Liver (tissue), 9 donors: ENCODE data around the gene RIC3. TPM values are rescaled to one million over a fixed set of nuclear protein-coding genes. Genes with fewer than 3 reads are reported as not detected.

ENCODE experiments used
- DNase-seq: peaks from one replicate; pipeline ENCODE4 v3.0.0-alpha.2; 2017; ENCODE audit warnings: low spot score
- H3K27ac ChIP-seq, 2 donors: one replicate each; pipeline ENCODE4 v1.7.0; 2013; ENCODE audit warnings: inconsistent platforms in 2 of 2, low read length in 2 of 2, control low read depth in 1 of 2, low read depth in 1 of 2, mild to moderate bottlenecking in 1 of 2
- H3K27me3 ChIP-seq, 4 donors: one replicate each; pipeline versions ENCODE4 v1.6.1 to v1.7.0; 2013; ENCODE audit warnings: low read length in 3 of 4, inconsistent platforms in 1 of 4, mild to moderate bottlenecking in 1 of 4, moderate library complexity in 1 of 4; ENCODE audit not compliant: control insufficient read depth in 4 of 4, insufficient read depth in 4 of 4
- H3K36me3 ChIP-seq, 4 donors: one replicate each; pipeline versions ENCODE4 v1.6.1 to v1.7.0; 2013; ENCODE audit warnings: low read length in 3 of 4, mild to moderate bottlenecking in 3 of 4, low read depth in 1 of 4, moderate library complexity in 1 of 4; ENCODE audit not compliant: control insufficient read depth in 4 of 4, insufficient read depth in 3 of 4
- H3K4me1 ChIP-seq, 4 donors: one replicate each; pipeline versions ENCODE4 v1.6.1 to v1.7.0; 2013; ENCODE audit warnings: low read length in 3 of 4, mild to moderate bottlenecking in 3 of 4, moderate library complexity in 1 of 4; ENCODE audit not compliant: control insufficient read depth in 4 of 4, insufficient read depth in 4 of 4
- H3K4me3 ChIP-seq, 3 donors: one replicate each; pipeline versions ENCODE4 v1.6.1 to v1.7.0; 2013; ENCODE audit warnings: low read length in 3 of 3, control low read depth in 1 of 3, low read depth in 1 of 3, mild to moderate bottlenecking in 1 of 3
- H3K9ac ChIP-seq, 2 donors: one replicate each; pipeline ENCODE4 v1.7.0; 2013; ENCODE audit warnings: low read length in 2 of 2, mild to moderate bottlenecking in 2 of 2, moderate library complexity in 2 of 2, control low read depth in 1 of 2, low read depth in 1 of 2
- H3K9me3 ChIP-seq, 4 donors: one replicate each; pipeline versions ENCODE4 v1.6.1 to v1.7.0; 2013; ENCODE audit warnings: low read length in 3 of 4; ENCODE audit not compliant: control insufficient read depth in 4 of 4
- ATF3 ChIP-seq: IDR thresholded peaks from 2 replicates; pipeline ENCODE4 v1.6.1; 2016; ENCODE audit warnings: antibody characterized with exemption
- CTCF ChIP-seq: fragments of 150-350 bp; IDR thresholded peaks from 2 replicates; pipeline ENCODE4 v1.5.1; 2017; ENCODE audit warnings: improper control_type of control experiment, low read depth, low read length; ENCODE audit not compliant: missing input control
- EGR1 ChIP-seq, 2 donors: IDR thresholded peaks; 2 replicates each; pipeline ENCODE4 v1.6.1; 2016 to 2018; ENCODE audit warnings: antibody characterized with exemption in 2 of 2, low read depth in 2 of 2
- FOXA1 ChIP-seq: IDR thresholded peaks from 2 replicates; pipeline ENCODE4 v1.6.1; 2016; ENCODE audit warnings: antibody characterized with exemption
- FOXA2 ChIP-seq: IDR thresholded peaks from 2 replicates; pipeline ENCODE4 v1.6.1; 2016; ENCODE audit warnings: antibody characterized with exemption
- GABPA ChIP-seq, 2 donors: IDR thresholded peaks in 1 of 2; conservative IDR thresholded peaks in 1 of 2; 2 replicates each; pipeline ENCODE4 v1.6.1; 2016; ENCODE audit warnings: antibody characterized with exemption in 2 of 2, mild to moderate bottlenecking in 1 of 2, moderate library complexity in 1 of 2
- HNF4A ChIP-seq, 2 donors: conservative IDR thresholded peaks; 2 replicates each; pipeline ENCODE4 v1.6.1; 2016; ENCODE audit warnings: antibody characterized with exemption in 2 of 2, mild to moderate bottlenecking in 2 of 2
- HNF4G ChIP-seq: IDR thresholded peaks from 2 replicates; pipeline ENCODE4 v1.6.1; 2016; ENCODE audit warnings: antibody characterized with exemption
- JUND ChIP-seq, 2 donors: IDR thresholded peaks; 2 replicates each; pipeline ENCODE4 v1.6.1; 2016; ENCODE audit warnings: antibody characterized with exemption in 2 of 2
- NR2F2 ChIP-seq: IDR thresholded peaks from 2 replicates; pipeline ENCODE4 v1.6.1; 2016; ENCODE audit warnings: antibody characterized with exemption
- RAD21 ChIP-seq, 2 donors: IDR thresholded peaks; 2 replicates each; pipeline ENCODE4 v1.6.1; 2016; ENCODE audit warnings: antibody characterized with exemption in 2 of 2, mild to moderate bottlenecking in 2 of 2
- RXRA ChIP-seq, 2 donors: IDR thresholded peaks; 2 replicates each; pipeline ENCODE4 v1.6.1; 2017 to 2018; ENCODE audit warnings: antibody characterized with exemption in 2 of 2, mild to moderate bottlenecking in 1 of 2
- SP1 ChIP-seq: IDR thresholded peaks from 2 replicates; pipeline ENCODE4 v1.6.1; 2018; ENCODE audit warnings: antibody characterized with exemption, mild to moderate bottlenecking
- TAF1 ChIP-seq: conservative IDR thresholded peaks from 2 replicates; pipeline ENCODE4 v1.6.1; 2016; ENCODE audit warnings: antibody characterized with exemption, mild to moderate bottlenecking
- YY1 ChIP-seq: IDR thresholded peaks from 2 replicates; pipeline ENCODE4 v1.6.1; 2016; ENCODE audit warnings: antibody characterized with exemption, mild to moderate bottlenecking
- WGBS: extraction: QIAGEN DNeasy Blood & Tissue Kit; methylation state at CpG from one replicate; pipeline ENCODE4 v1.1.7; 2013; 5-methylcytosine and 5-hydroxymethylcytosine counted together
- polyA plus RNA-seq, 2 donors: library from polyadenylated mRNA; stranded (reverse) in 1 of 2; unstranded in 1 of 2; fragments of 200-250 nt in 1 of 2; fragments of >200 nt in 1 of 2; fragmentation: Nextera tagmentation in 1 of 2; extraction: Ambion mirVana in 1 of 2; gene quantifications; one replicate each; pipeline versions ENCODE4 v1.2.1 to v1.2.3, GENCODE V29; 2013 to 2015
- total RNA-seq, 2 donors: library from RNA; depleted of rRNA; stranded (reverse); fragments of >200 nt; gene quantifications; one replicate each; pipeline ENCODE4 v1.2.3, GENCODE V29; 2014
- TF ChIP-seq, protein P1 (sequence below): IDR thresholded peaks from 2 replicates; pipeline ENCODE4 v1.6.1; 2016; ENCODE audit warnings: antibody characterized with exemption
- TF ChIP-seq, protein P2 (sequence below): IDR thresholded peaks from 2 replicates; pipeline ENCODE4 v1.6.1; 2016; ENCODE audit warnings: antibody characterized with exemption, mild to moderate bottlenecking
- TF ChIP-seq, protein P3 (sequence below): IDR thresholded peaks from 2 replicates; pipeline ENCODE4 v1.6.1; 2016; ENCODE audit warnings: antibody characterized with exemption
- donor health status: healthy.
- donor health status: healthy.
- donor health status: healthy.
- donor health status: healthy.
- donor health status: healthy.

The RIC3 gene
- total and polyA plus RNA-seq, 4 donors: 0.89 to 9.8 (median 4.5) TPM

GRCh38 chr11:8100158-8100557, 68.7 kb downstream of the RIC3 start:
- H3K4me1 ChIP-seq: no peaks in the 10 kb centered on the region
- DNase-seq: peak; percentile 23
- H3K9ac ChIP-seq: no peak overlapping the region
- H3K9me3 ChIP-seq: no peaks in the 10 kb centered on the region
- H3K36me3 ChIP-seq: no peaks in the 10 kb centered on the region
- TF ChIP-seq EGR1 (IDR thresholded peaks at IDR 0.05; ENCODE audit: low read depth in 2 of 2) (no peak), CTCF (no peak), ATF3 (no peak), RAD21 (IDR thresholded peaks at IDR 0.05) (no peak), FOXA1 (no peak), SP1 (no peak), HNF4A (conservative IDR thresholded peaks at IDR 0.05) (no peak), RXRA (IDR thresholded peaks at IDR 0.05) (no peak), FOXA2 (no peak), HNF4G (no peak), YY1 (no peak), NR2F2 (no peak), TAF1 (no peak), JUND (IDR thresholded peaks at IDR 0.05) (no peak), GABPA (IDR thresholded peaks at IDR 0.05 in 1 of 2, conservative IDR thresholded peaks at IDR 0.05 in 1 of 2) (no peak)
- TF ChIP-seq, protein P1, sequence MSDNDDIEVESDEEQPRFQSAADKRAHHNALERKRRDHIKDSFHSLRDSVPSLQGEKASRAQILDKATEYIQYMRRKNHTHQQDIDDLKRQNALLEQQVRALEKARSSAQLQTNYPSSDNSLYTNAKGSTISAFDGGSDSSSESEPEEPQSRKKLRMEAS: no peak
- TF ChIP-seq, protein P2, sequence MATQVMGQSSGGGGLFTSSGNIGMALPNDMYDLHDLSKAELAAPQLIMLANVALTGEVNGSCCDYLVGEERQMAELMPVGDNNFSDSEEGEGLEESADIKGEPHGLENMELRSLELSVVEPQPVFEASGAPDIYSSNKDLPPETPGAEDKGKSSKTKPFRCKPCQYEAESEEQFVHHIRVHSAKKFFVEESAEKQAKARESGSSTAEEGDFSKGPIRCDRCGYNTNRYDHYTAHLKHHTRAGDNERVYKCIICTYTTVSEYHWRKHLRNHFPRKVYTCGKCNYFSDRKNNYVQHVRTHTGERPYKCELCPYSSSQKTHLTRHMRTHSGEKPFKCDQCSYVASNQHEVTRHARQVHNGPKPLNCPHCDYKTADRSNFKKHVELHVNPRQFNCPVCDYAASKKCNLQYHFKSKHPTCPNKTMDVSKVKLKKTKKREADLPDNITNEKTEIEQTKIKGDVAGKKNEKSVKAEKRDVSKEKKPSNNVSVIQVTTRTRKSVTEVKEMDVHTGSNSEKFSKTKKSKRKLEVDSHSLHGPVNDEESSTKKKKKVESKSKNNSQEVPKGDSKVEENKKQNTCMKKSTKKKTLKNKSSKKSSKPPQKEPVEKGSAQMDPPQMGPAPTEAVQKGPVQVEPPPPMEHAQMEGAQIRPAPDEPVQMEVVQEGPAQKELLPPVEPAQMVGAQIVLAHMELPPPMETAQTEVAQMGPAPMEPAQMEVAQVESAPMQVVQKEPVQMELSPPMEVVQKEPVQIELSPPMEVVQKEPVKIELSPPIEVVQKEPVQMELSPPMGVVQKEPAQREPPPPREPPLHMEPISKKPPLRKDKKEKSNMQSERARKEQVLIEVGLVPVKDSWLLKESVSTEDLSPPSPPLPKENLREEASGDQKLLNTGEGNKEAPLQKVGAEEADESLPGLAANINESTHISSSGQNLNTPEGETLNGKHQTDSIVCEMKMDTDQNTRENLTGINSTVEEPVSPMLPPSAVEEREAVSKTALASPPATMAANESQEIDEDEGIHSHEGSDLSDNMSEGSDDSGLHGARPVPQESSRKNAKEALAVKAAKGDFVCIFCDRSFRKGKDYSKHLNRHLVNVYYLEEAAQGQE: no peak
- TF ChIP-seq, protein P3, sequence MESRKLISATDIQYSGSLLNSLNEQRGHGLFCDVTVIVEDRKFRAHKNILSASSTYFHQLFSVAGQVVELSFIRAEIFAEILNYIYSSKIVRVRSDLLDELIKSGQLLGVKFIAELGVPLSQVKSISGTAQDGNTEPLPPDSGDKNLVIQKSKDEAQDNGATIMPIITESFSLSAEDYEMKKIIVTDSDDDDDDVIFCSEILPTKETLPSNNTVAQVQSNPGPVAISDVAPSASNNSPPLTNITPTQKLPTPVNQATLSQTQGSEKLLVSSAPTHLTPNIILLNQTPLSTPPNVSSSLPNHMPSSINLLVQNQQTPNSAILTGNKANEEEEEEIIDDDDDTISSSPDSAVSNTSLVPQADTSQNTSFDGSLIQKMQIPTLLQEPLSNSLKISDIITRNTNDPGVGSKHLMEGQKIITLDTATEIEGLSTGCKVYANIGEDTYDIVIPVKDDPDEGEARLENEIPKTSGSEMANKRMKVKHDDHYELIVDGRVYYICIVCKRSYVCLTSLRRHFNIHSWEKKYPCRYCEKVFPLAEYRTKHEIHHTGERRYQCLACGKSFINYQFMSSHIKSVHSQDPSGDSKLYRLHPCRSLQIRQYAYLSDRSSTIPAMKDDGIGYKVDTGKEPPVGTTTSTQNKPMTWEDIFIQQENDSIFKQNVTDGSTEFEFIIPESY: no peak
- no peaks in the 10 kb centered on the region for H3K27me3 ChIP-seq
- WGBS: 87% methylated on average over 14 of the region's 14 CpGs
- H3K27ac ChIP-seq: no peak overlapping the region
- no peak overlapping the region for H3K4me3 ChIP-seq
